K562 (cell line): Measurements from ENCODE around the gene DTYMK. TPM values are rescaled to one million over a fixed set of nuclear protein-coding genes. Genes with fewer than 3 reads are reported as not detected.

ENCODE experiments used
- AFF4 ChIP-seq: sonication (generic); formaldehyde crosslinking; IDR thresholded peaks from 2 replicates; pipeline ENCODE4 v1.8.0; 2023; ENCODE audit warnings: mild to moderate bottlenecking, missing genetic modification reagents
- CBFA2T3 ChIP-seq: fragments of 450-650 bp; IDR thresholded peaks from 2 replicates; pipeline ENCODE4 v1.6.1; 2017
- FUS ChIP-seq: fragments of 200-400 bp; formaldehyde crosslinking; optimal IDR thresholded peaks from 2 replicates; pipeline ENCODE3; 2017; ENCODE audit warnings: low read depth, low read length
- KLF16 ChIP-seq: IDR thresholded peaks from 2 replicates; pipeline ENCODE4 v1.6.1; 2016; ENCODE audit warnings: antibody characterized with exemption
- KLF6 ChIP-seq: fragments of 250-450 bp; sonication (Bioruptor Pico); IDR thresholded peaks from 2 replicates; pipeline ENCODE4 v1.4.0; 2020; ENCODE audit warnings: mild to moderate bottlenecking, moderate library complexity, borderline replicate concordance
- NBN ChIP-seq: fragments of 450-650 bp; IDR thresholded peaks from 2 replicates; pipeline ENCODE4 v1.6.1; 2016; ENCODE audit warnings: low read depth, mild to moderate bottlenecking
- NFE2L1 ChIP-seq: fragments of 450-650 bp; IDR thresholded peaks from 2 replicates; pipeline ENCODE4 v1.6.1; 2016; ENCODE audit warnings: missing genetic modification characterization, low read depth, mild to moderate bottlenecking, missing compliant biosample characterization, moderate library complexity, borderline replicate concordance
- NR2C1 ChIP-seq, 2 experiments: fragments of 450-650 bp; IDR thresholded peaks; 2 replicates each; pipeline ENCODE4 v1.6.1; 2017; ENCODE audit warnings: mild to moderate bottlenecking in 2 of 2, antibody characterized with exemption in 1 of 2, inconsistent platforms in 1 of 2, missing compliant biosample characterization in 1 of 2, missing genetic modification characterization in 1 of 2
- SREBF2 ChIP-seq: sonication (generic); formaldehyde crosslinking; IDR thresholded peaks from 2 replicates; pipeline ENCODE4 v1.4.0; 2020; ENCODE audit warnings: mild to moderate bottlenecking, missing genetic modification reagents
- SRSF1 ChIP-seq: fragments of 200-400 bp; formaldehyde crosslinking; IDR thresholded peaks from 2 replicates; pipeline ENCODE4 v1.6.1; 2017; ENCODE audit warnings: mild to moderate bottlenecking, low read depth, low read length, moderate library complexity
- ZC3H11A ChIP-seq: IDR thresholded peaks from 2 replicates; pipeline ENCODE4 v1.6.1; 2012; ENCODE audit warnings: low read depth, low read length, improper control_type of control experiment
- ZNF133 ChIP-seq: fragments of 250-450 bp; sonication (Bioruptor Pico); IDR thresholded peaks from 2 replicates; pipeline ENCODE4 v1.4.0; 2020; ENCODE audit warnings: mild to moderate bottlenecking
- ZNF764 ChIP-seq: fragments of 250-450 bp; sonication (Bioruptor Pico); IDR thresholded peaks from 2 replicates; pipeline ENCODE4 v1.4.0; 2020; ENCODE audit warnings: low read depth, mild to moderate bottlenecking, moderate library complexity
- polyA plus RNA-seq, 8 experiments: library from polyadenylated mRNA; depleted of rRNA in 4 of 8; stranded (reverse) in 5 of 8; unstranded in 3 of 8; fragments of >200 nt; fragmentation: Nextera tagmentation in 2 of 8; fragmentation: Illumina TruSeq in 1 of 8; extraction: Ambion mirVana in 2 of 8; extraction: Trizol in 1 of 8; gene quantifications; 2 replicates each; pipeline versions ENCODE4 v1.2.1 to v1.2.3, GENCODE V29; 2011 to 2014; ENCODE audit warnings: inconsistent platforms in 1 of 8, missing spikeins in 1 of 8
- total RNA-seq, 7 experiments: library from RNA; depleted of rRNA in 6 of 7; stranded (reverse); fragments of >200 nt in 6 of 7; fragmentation: Illumina TruSeq in 2 of 7; extraction: Trizol in 2 of 7; gene quantifications; 2 replicates each; pipeline versions ENCODE4 v1.2.1 to v1.2.3, GENCODE V29; 2011 to 2021; ENCODE audit warnings: low replicate concordance in 1 of 7
- TF ChIP-seq, protein P1 (sequence below), 2 experiments: fragments of 150-350 bp in 1 of 2; IDR thresholded peaks; 2 replicates each; pipeline ENCODE4 v1.6.1; 2012 to 2016; ENCODE audit warnings: low read depth in 2 of 2, low read length in 2 of 2, mild to moderate bottlenecking in 1 of 2, moderate library complexity in 1 of 2
- TF ChIP-seq, protein P2 (sequence below): fragments of 450-650 bp; formaldehyde crosslinking; IDR thresholded peaks from 2 replicates; pipeline ENCODE4 v1.4.0; 2022; ENCODE audit warnings: mild to moderate bottlenecking, moderate library complexity
- TF ChIP-seq, protein P3 (sequence below): fragments of 150-350 bp; conservative IDR thresholded peaks from 2 replicates; pipeline ENCODE4 v1.6.1; 2014; ENCODE audit warnings: low read length

Gene DTYMK
- total and polyA plus RNA-seq, 9 of the 15 experiments (the other 6 are each of a cell fraction or from before 2014, with no cell fraction given): 8.2 to 85.0 (median 47.9) TPM

GRCh38 chr2:241730671-241731293 is 44.2 kb upstream of the DTYMK start (continued):
- no peak for TF ChIP-seq SRSF1
- TF ChIP-seq ZNF764 (CRISPR knock-in tag): no peak
- TF ChIP-seq NBN: no peak
- no peak for TF ChIP-seq ZC3H11A
- TF ChIP-seq ZNF133 (CRISPR knock-in tag): no peak
- no peak for TF ChIP-seq FUS
- TF ChIP-seq KLF6 (CRISPR knock-in tag): no peak
- TF ChIP-seq KLF16: 0 out of 2 replicates have a peak, but pooled peaks have one; percentile 10
- peak; percentile 75 for TF ChIP-seq CBFA2T3
- TF ChIP-seq, protein P1, sequence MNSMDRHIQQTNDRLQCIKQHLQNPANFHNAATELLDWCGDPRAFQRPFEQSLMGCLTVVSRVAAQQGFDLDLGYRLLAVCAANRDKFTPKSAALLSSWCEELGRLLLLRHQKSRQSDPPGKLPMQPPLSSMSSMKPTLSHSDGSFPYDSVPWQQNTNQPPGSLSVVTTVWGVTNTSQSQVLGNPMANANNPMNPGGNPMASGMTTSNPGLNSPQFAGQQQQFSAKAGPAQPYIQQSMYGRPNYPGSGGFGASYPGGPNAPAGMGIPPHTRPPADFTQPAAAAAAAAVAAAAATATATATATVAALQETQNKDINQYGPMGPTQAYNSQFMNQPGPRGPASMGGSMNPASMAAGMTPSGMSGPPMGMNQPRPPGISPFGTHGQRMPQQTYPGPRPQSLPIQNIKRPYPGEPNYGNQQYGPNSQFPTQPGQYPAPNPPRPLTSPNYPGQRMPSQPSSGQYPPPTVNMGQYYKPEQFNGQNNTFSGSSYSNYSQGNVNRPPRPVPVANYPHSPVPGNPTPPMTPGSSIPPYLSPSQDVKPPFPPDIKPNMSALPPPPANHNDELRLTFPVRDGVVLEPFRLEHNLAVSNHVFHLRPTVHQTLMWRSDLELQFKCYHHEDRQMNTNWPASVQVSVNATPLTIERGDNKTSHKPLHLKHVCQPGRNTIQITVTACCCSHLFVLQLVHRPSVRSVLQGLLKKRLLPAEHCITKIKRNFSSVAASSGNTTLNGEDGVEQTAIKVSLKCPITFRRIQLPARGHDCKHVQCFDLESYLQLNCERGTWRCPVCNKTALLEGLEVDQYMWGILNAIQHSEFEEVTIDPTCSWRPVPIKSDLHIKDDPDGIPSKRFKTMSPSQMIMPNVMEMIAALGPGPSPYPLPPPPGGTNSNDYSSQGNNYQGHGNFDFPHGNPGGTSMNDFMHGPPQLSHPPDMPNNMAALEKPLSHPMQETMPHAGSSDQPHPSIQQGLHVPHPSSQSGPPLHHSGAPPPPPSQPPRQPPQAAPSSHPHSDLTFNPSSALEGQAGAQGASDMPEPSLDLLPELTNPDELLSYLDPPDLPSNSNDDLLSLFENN (IDR thresholded peaks at IDR 0.05; ENCODE audit: low read depth in 2 of 2, low read length in 2 of 2): no peak
- TF ChIP-seq SREBF2 (CRISPR knock-in tag): no peak
- TF ChIP-seq NFE2L1 (tag): no peak
- TF ChIP-seq, protein P2, sequence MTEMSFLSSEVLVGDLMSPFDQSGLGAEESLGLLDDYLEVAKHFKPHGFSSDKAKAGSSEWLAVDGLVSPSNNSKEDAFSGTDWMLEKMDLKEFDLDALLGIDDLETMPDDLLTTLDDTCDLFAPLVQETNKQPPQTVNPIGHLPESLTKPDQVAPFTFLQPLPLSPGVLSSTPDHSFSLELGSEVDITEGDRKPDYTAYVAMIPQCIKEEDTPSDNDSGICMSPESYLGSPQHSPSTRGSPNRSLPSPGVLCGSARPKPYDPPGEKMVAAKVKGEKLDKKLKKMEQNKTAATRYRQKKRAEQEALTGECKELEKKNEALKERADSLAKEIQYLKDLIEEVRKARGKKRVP: no peak
- TF ChIP-seq, protein P3, sequence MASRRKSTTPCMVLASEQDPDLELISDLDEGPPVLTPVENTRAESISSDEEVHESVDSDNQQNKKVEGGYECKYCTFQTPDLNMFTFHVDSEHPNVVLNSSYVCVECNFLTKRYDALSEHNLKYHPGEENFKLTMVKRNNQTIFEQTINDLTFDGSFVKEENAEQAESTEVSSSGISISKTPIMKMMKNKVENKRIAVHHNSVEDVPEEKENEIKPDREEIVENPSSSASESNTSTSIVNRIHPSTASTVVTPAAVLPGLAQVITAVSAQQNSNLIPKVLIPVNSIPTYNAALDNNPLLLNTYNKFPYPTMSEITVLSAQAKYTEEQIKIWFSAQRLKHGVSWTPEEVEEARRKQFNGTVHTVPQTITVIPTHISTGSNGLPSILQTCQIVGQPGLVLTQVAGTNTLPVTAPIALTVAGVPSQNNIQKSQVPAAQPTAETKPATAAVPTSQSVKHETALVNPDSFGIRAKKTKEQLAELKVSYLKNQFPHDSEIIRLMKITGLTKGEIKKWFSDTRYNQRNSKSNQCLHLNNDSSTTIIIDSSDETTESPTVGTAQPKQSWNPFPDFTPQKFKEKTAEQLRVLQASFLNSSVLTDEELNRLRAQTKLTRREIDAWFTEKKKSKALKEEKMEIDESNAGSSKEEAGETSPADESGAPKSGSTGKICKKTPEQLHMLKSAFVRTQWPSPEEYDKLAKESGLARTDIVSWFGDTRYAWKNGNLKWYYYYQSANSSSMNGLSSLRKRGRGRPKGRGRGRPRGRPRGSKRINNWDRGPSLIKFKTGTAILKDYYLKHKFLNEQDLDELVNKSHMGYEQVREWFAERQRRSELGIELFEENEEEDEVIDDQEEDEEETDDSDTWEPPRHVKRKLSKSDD: no peak
- TF ChIP-seq NR2C1 (IDR thresholded peaks at IDR 0.05): no peak
- no peak for TF ChIP-seq NR2C1 (tag; IDR thresholded peaks at IDR 0.05)
- TF ChIP-seq AFF4 (CRISPR knock-in tag): no peak
